GM12874 (cell line): ENCODE measurements around the gene RTP2.

Source experiments
- CTCF ChIP-seq: IDR thresholded peaks from 2 replicates; pipeline ENCODE4 v1.5.1; 2011; ENCODE audit warnings: low read depth, mild to moderate bottlenecking, control low read depth, low read length, moderate library complexity; ENCODE audit not compliant: insufficient read depth

The RTP2 gene

GRCh38 chr3:187745201-187746058 is 43.1 kb upstream of the RTP2 start, which contains the start of gene BCL6:
Gene BCL6, minus strand, starts transcription at chr3:187745468. Its CDS starts 11,775 bp downstream, at chr3:187733693.
- no peak for TF ChIP-seq CTCF

GRCh38 chr3:187744169-187745151 is 42.1 kb upstream of the RTP2 start:
- TF ChIP-seq CTCF: no peak

GRCh38 chr3:187743195-187744141 is 41.1 kb upstream of the RTP2 start:
- TF ChIP-seq CTCF: no peak

- TF ChIP-seq CTCF: no peak
Observed at GRCh38 chr3:187742351-187743171, 40.2 kb upstream of the RTP2 start.

GRCh38 chr3:187741403-187742350 is 39.3 kb upstream of the RTP2 start:
- peak; percentile 65 for TF ChIP-seq CTCF
